ENCODE measurements around the gene DPF3. TPM values are rescaled to one million over a fixed set of nuclear protein-coding genes. Genes with fewer than 3 reads are reported as not detected.

DPF3 gene
- total RNA-seq (3.6 and 13.7 TPM in 2 replicates), polyA plus RNA-seq (7.6 and 11.1 TPM in 2 replicates), polyA minus RNA-seq (ENCODE audit: low replicate concordance) (12.0 and 26.5 TPM in 2 replicates)
- polyA plus RNA-seq (2012) = 8.0 and 8.6 TPM in 2 replicates

GRCh38 chr14:72893636-72894322, at the start of gene DPF3:
Gene DPF3, minus strand, starts transcription at chr14:72894101. Its CDS starts 13 bp downstream, at chr14:72894088.
- Histone ChIP-seq H2AFZ (ENCODE audit: low read length) (peak within 1 kb of the TSS; percentile 90), H3K79me2 (ENCODE audit: control insufficient read depth, insufficient read depth, low read length) (peaks cover 48% of the 10 kb centered on the region), H3K27me3 (ENCODE audit: control insufficient read depth, insufficient read depth, low read length) (no peaks in the 10 kb centered on the region), H3K9ac (ENCODE audit: insufficient read depth, low read length) (peak within 1 kb of the TSS; percentile 57), H3K27ac (ENCODE audit: insufficient read depth, low read length) (peak within 1 kb of the TSS; percentile 48), H3K4me3 (replicated peaks in 1 of 4; ENCODE audit: control extremely low read depth in 1 of 4, insufficient read depth in 1 of 4, low read depth in 3 of 4, low read length in 4 of 4) (peak within 1 kb of the TSS; percentile 85 to 94 (median 91)), H3K4me2 (ENCODE audit: extremely low read depth, insufficient read depth, low read length) (peak within 1 kb of the TSS; percentile 98), H3K36me3 (ENCODE audit: control insufficient read depth, insufficient read depth, low read length) (no peaks in the 10 kb centered on the region), H3K9me3 (ENCODE audit: control insufficient read depth, insufficient read depth, low read depth, low read length) (no peaks in the 10 kb centered on the region), H3K4me1 (ENCODE audit: control insufficient read depth, extremely low read depth, insufficient read depth, low read length) (peaks cover 13% of the 10 kb centered on the region), H4K20me1 (ENCODE audit: control insufficient read depth, extremely low read depth, insufficient read depth, low read length) (no peaks in the 10 kb centered on the region)
- TF ChIP-seq, protein P1, sequence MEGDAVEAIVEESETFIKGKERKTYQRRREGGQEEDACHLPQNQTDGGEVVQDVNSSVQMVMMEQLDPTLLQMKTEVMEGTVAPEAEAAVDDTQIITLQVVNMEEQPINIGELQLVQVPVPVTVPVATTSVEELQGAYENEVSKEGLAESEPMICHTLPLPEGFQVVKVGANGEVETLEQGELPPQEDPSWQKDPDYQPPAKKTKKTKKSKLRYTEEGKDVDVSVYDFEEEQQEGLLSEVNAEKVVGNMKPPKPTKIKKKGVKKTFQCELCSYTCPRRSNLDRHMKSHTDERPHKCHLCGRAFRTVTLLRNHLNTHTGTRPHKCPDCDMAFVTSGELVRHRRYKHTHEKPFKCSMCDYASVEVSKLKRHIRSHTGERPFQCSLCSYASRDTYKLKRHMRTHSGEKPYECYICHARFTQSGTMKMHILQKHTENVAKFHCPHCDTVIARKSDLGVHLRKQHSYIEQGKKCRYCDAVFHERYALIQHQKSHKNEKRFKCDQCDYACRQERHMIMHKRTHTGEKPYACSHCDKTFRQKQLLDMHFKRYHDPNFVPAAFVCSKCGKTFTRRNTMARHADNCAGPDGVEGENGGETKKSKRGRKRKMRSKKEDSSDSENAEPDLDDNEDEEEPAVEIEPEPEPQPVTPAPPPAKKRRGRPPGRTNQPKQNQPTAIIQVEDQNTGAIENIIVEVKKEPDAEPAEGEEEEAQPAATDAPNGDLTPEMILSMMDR (conservative IDR thresholded peaks at IDR 0.05 in 1 of 2, IDR thresholded peaks at IDR 0.05 in 1 of 2; ENCODE audit: low read depth in 1 of 2, low read length in 2 of 2) = no peak
- no peak for TF ChIP-seq EZH2 (IDR thresholded peaks at IDR 0.05; ENCODE audit: low read length, missing control alignments)
- DNase-seq (ENCODE audit: low read depth in 2 of 2) = peak; percentile 95 to 97

DNA sequence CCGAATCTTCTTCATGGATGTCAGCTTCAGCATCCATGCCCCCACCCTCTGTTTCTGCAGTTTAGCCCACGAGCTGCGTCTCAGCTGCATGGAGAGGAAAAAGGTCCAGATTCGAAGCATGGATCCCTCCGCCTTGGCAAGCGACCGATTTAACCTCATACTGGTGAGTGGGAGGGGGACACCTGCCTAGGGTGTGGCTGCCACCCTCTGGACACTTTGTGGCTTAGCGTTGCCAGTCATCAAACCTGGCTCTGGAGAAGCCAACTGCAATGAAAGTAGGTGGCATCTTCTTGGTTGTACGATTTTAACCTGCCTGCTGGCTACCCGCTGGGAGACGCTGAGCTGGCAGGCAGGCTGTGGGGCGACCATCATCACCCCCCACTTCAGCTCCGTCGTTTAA, 49.0 kb upstream of the DPF3 start:
- Histone ChIP-seq H3K36me3 (ENCODE audit: control insufficient read depth, insufficient read depth, low read length) (peaks cover 9% of the 10 kb centered on the region), H3K4me1 (ENCODE audit: control insufficient read depth, extremely low read depth, insufficient read depth, low read length) (no peaks in the 10 kb centered on the region), H4K20me1 (ENCODE audit: control insufficient read depth, extremely low read depth, insufficient read depth, low read length) (no peaks in the 10 kb centered on the region), H3K79me2 (ENCODE audit: control insufficient read depth, insufficient read depth, low read length) (no peaks in the 10 kb centered on the region), H3K9ac (ENCODE audit: insufficient read depth, low read length) (no peak overlapping the region), H3K27me3 (ENCODE audit: control insufficient read depth, insufficient read depth, low read length) (no peaks in the 10 kb centered on the region), H3K27ac (ENCODE audit: insufficient read depth, low read length) (no peak overlapping the region), H2AFZ (ENCODE audit: low read length) (no peak overlapping the region), H3K4me2 (ENCODE audit: extremely low read depth, insufficient read depth, low read length) (no peak overlapping the region), H3K9me3 (ENCODE audit: control insufficient read depth, insufficient read depth, low read depth, low read length) (no peaks in the 10 kb centered on the region), H3K4me3 (replicated peaks in 1 of 4; ENCODE audit: control extremely low read depth in 1 of 4, insufficient read depth in 1 of 4, low read depth in 3 of 4, low read length in 4 of 4) (no peak overlapping the region)
- TF ChIP-seq, protein P1 (conservative IDR thresholded peaks at IDR 0.05 in 1 of 2, IDR thresholded peaks at IDR 0.05 in 1 of 2; ENCODE audit: low read depth in 1 of 2, low read length in 2 of 2) = no peak
- TF ChIP-seq EZH2 (IDR thresholded peaks at IDR 0.05; ENCODE audit: low read length, missing control alignments) = no peak
- DNase-seq (ENCODE audit: low read depth in 2 of 2) = no peak

DNA sequence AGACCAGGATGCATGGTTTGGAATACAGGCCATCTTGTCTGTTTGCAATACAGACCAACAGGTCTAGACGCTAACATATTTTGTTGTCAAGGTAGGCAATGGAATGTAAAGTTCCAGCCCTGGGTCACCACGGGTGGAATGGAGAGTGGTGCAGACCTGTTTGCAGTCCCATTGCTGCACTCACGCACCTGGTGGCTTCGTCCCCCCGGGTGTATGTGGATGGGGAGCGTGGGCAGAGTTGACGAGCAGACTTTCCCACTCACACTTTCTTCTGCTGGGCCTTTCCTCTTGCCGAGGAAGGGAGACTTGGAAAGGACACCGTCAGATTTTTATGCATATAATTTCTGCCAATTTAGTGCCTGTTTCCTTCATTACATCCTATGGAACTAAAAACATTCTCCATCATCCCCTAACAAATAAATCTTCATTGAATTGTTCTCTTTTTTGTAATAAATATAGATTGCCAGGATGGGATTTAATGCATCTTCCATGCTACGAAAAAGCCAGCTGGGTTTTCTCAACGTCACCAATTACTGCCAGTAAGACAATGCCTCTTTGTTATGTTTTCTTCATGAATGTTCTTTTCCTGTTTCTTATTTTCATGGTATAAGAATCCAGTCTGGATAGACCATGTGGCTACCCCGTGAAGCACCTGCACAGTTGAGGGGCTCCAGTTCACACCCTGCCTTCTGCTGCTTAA, 47.5 kb upstream of the DPF3 start:
- Histone ChIP-seq H2AFZ (ENCODE audit: low read length) (no peak overlapping the region), H3K4me2 (ENCODE audit: extremely low read depth, insufficient read depth, low read length) (no peak overlapping the region), H3K9ac (ENCODE audit: insufficient read depth, low read length) (no peak overlapping the region), H3K9me3 (ENCODE audit: control insufficient read depth, insufficient read depth, low read depth, low read length) (no peaks in the 10 kb centered on the region), H3K27ac (ENCODE audit: insufficient read depth, low read length) (no peak overlapping the region), H4K20me1 (ENCODE audit: control insufficient read depth, extremely low read depth, insufficient read depth, low read length) (no peaks in the 10 kb centered on the region), H3K4me3 (replicated peaks in 1 of 4; ENCODE audit: control extremely low read depth in 1 of 4, insufficient read depth in 1 of 4, low read depth in 3 of 4, low read length in 4 of 4) (no peak overlapping the region), H3K79me2 (ENCODE audit: control insufficient read depth, insufficient read depth, low read length) (no peaks in the 10 kb centered on the region), H3K36me3 (ENCODE audit: control insufficient read depth, insufficient read depth, low read length) (peaks cover 9% of the 10 kb centered on the region), H3K4me1 (ENCODE audit: control insufficient read depth, extremely low read depth, insufficient read depth, low read length) (no peaks in the 10 kb centered on the region), H3K27me3 (ENCODE audit: control insufficient read depth, insufficient read depth, low read length) (no peaks in the 10 kb centered on the region)
- DNase-seq (ENCODE audit: low read depth in 2 of 2) = no peak
- TF ChIP-seq, protein P1 (conservative IDR thresholded peaks at IDR 0.05 in 1 of 2, IDR thresholded peaks at IDR 0.05 in 1 of 2; ENCODE audit: low read depth in 1 of 2, low read length in 2 of 2) = no peak
- TF ChIP-seq EZH2 (IDR thresholded peaks at IDR 0.05; ENCODE audit: low read length, missing control alignments) = no peak

Data from fibroblast of lung (primary cell).